Activated T-helper 1 cell treated with anti-CD3 and anti-CD28 coated beads, Interleukin-12 subunit alpha, Interleukin-12 subunit beta, Interleukin-2, Interleukin-4 antibody, amounts not matched to agents 30 ng/mL and 10 ng/mL and 1 ng/mL, durations not matched to agents 14 hours and 24 hours and 36 hours (primary cell): ENCODE results near the gene PLA2G4D. TPM values are rescaled to one million over a fixed set of nuclear protein-coding genes. Genes with fewer than 3 reads are reported as not detected.

Source experiments
- DNase-seq: peaks from one replicate; pipeline ENCODE4 v3.0.0; 2021; ENCODE audit warnings: low spot score
- H3K27ac Mint-ChIP-seq: one replicate; pipeline ENCODE4 v1.8.0; 2021; ENCODE audit warnings: mild to moderate bottlenecking, mixed read lengths
- H3K27me3 Mint-ChIP-seq: one replicate; pipeline ENCODE4 v1.8.0; 2022; ENCODE audit warnings: mild to moderate bottlenecking, moderate library complexity, mixed read lengths; ENCODE audit not compliant: insufficient read depth
- H3K36me3 Mint-ChIP-seq: one replicate; pipeline ENCODE4 v1.8.0; 2021; ENCODE audit warnings: low read depth, mixed read lengths
- H3K4me1 Mint-ChIP-seq: one replicate; pipeline ENCODE4 v1.8.0; 2021; ENCODE audit warnings: low read depth, mixed read lengths
- H3K4me3 Mint-ChIP-seq: one replicate; pipeline ENCODE4 v1.8.0; 2021; ENCODE audit warnings: mild to moderate bottlenecking, moderate library complexity, mixed read lengths
- H3K9me3 Mint-ChIP-seq: one replicate; pipeline ENCODE4 v1.8.0; 2021; ENCODE audit warnings: mixed read lengths
- intact Hi-C: fragments of 100-400 bp; cut with micrococcal nuclease; formaldehyde crosslinking; loops from one replicate; pipeline ENCODE4 v1.15.1; 2024
- total RNA-seq: library from RNA; stranded (reverse); gene quantifications from 2 replicates; pipeline ENCODE4 v1.2.3, GENCODE V29; 2022

PLA2G4D gene
- total RNA-seq, 1 donor from 2014 or later: not detected

DNA sequence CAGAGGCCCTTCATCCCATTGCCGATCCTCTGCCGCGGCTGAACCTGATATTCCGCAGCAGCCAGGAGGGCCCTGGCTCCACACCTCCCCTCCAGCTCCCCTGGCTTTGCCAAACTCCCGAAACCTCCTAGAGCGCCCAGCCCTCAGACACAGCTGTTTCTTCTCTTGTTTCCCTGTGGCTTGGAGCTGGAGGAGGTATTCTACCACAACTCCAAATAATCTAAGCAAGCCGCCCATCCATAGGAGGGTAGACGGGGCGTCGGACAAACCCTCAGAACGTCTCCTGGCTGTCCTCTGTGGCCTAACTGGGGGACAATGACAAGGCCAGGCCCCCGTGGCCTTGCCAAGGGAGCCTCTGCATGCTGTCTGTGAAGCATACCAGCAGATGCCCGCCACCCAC, 10.4 kb downstream of the PLA2G4D start:
- H3K27ac Mint-ChIP-seq: no peak overlapping the region
- H3K4me1 Mint-ChIP-seq: peaks cover 6% of the 10 kb centered on the region
- no peaks in the 10 kb centered on the region for H3K9me3 Mint-ChIP-seq
- intact Hi-C loops: loop anchor here (1.0 to 5.0 kb wide), 2 partner anchors 48 to 95 kb away; no protein-coding TSS in a partner anchor
- H3K4me3 Mint-ChIP-seq: no peak overlapping the region
- no peaks in the 10 kb centered on the region for H3K36me3 Mint-ChIP-seq
- DNase-seq: no peak
- no peaks in the 10 kb centered on the region for H3K27me3 Mint-ChIP-seq

GRCh38 chr15:42083605-42083908, 10.8 kb downstream of the PLA2G4D start:
- Mint-ChIP-seq H3K4me3 (no peak overlapping the region), H3K9me3 (no peaks in the 10 kb centered on the region), H3K27ac (no peak overlapping the region), H3K4me1 (peaks cover 6% of the 10 kb centered on the region), H3K27me3 (no peaks in the 10 kb centered on the region), H3K36me3 (no peaks in the 10 kb centered on the region)
- intact Hi-C loops: loop anchor here (5.0 kb wide), 1 partner anchor 49 kb away; no protein-coding TSS in a partner anchor
- DNase-seq: no peak

DNA sequence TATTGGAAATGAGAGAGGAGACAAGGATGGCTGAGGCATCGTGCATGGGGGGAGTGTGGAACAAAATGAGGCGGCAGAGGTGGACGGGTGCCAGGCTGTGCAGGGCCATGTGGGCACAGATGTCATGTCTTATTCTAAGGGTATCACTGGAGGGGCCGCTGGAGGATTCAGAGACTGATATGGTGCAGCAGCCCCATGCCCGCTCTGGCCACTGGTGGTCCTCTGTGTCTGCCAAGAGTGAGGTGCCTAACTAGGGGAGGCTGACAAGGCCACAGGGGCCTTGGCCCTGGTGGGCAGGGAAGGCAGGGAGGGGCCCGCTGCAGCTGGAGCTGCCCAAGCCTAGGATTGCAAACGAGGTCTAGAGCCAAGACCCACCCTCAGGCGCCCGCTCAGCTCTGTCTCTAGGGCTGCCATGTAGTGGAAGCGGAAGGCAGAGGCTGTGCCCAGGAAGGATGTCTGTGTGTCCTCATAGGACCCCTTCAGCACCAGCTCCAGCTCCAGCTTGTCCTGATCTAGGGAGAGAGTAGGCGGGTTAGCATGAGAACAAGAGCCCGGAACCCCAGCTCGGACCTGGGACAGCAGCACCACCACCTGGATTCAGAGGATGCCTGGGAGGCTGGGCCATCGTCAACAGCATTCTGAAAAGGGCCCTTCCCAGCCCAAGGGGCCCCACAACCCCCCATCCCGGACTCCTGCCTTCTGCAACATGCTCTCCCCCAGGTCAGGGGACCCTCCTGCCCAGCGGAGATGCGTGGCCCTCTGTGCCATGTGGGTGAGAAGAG, 11.3 kb downstream of the PLA2G4D start:
- intact Hi-C loops: loop anchor here (5.0 kb wide), 1 partner anchor 49 kb away; no protein-coding TSS in a partner anchor
- H3K36me3 Mint-ChIP-seq: no peaks in the 10 kb centered on the region

GRCh38 chr15:42082141-42082540, 12.2 kb downstream of the PLA2G4D start:
- Mint-ChIP-seq H3K36me3 (no peaks in the 10 kb centered on the region), H3K4me1 (peaks cover 6% of the 10 kb centered on the region), H3K27ac (no peak overlapping the region), H3K4me3 (no peak overlapping the region), H3K27me3 (no peaks in the 10 kb centered on the region), H3K9me3 (no peaks in the 10 kb centered on the region)
- no peak for DNase-seq
- intact Hi-C loops: loop anchor here (5.0 kb wide), 1 partner anchor 50 kb away; no protein-coding TSS in a partner anchor

More for the DNA sequence above, 11.3 kb downstream of the PLA2G4D start:
- no peaks in the 10 kb centered on the region for H3K27me3 Mint-ChIP-seq
- no peaks in the 10 kb centered on the region for H3K9me3 Mint-ChIP-seq
- H3K4me1 Mint-ChIP-seq: peaks cover 6% of the 10 kb centered on the region
- no peak for DNase-seq
- H3K4me3 Mint-ChIP-seq: no peak overlapping the region
- H3K27ac Mint-ChIP-seq: no peak overlapping the region

DNA sequence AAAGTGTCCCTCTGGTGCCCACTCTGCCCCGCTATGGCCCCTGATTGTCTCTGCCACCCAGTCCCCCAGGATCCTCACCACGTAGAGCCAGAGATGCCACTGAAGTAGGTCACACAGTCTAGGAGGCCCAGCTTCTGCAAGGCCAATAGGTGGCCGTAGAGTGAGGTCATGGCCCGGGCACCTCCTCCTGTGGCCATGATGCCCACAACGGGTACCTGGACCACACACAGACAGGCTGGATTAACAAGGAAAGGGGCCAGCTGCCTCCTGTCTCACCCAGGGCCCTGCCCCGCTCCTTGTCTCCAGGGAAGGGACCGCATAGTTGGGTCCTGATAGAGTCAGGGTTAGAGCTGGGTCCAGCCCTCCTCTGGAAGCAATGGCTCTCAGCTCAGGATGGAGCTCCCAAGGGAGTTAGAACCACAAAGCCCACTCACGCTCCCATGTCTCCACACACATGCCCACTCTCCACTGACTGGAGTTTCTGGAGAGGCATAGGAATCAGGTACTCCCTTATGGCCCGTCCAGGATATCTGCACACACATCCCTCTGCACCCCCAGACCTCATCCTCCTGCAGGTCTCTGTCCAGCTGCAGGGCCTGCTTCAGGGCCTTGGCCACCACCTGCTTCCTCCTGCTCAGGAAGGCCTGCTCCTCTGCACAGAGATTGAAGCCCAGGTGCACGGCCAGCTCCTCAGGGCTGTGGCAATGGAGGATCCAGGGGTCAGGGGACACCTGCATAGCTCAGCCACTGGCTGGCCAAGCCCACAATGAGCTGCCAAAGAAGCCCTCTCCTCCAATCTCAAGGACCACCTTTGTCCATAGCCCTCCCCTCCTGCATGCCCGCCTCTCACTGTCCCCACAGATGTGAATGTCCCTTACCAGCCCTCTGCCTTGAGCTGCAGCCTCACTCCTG, 13.2 kb downstream of the PLA2G4D start:
- no peaks in the 10 kb centered on the region for H3K36me3 Mint-ChIP-seq
- DNase-seq: no peak
- no peak overlapping the region for H3K4me3 Mint-ChIP-seq
- H3K9me3 Mint-ChIP-seq: no peaks in the 10 kb centered on the region
- H3K27ac Mint-ChIP-seq: no peak overlapping the region
- H3K4me1 Mint-ChIP-seq: peaks cover 6% of the 10 kb centered on the region
- intact Hi-C loops: loop anchor here (5.0 kb wide), 1 partner anchor 51 kb away; no protein-coding TSS in a partner anchor
- peaks cover 4% of the 10 kb centered on the region for H3K27me3 Mint-ChIP-seq

GRCh38 chr15:42080186-42080918, 14.0 kb downstream of the PLA2G4D start:
- Mint-ChIP-seq H3K27ac (no peak overlapping the region), H3K27me3 (peaks cover 8% of the 10 kb centered on the region), H3K4me3 (no peak overlapping the region), H3K9me3 (no peaks in the 10 kb centered on the region), H3K36me3 (no peaks in the 10 kb centered on the region), H3K4me1 (peaks cover 6% of the 10 kb centered on the region)
- intact Hi-C loops: loop anchor here (5.0 kb wide), 1 partner anchor 52 kb away; no protein-coding TSS in a partner anchor
- no peak for DNase-seq

GRCh38 chr15:42079401-42079908, 14.9 kb downstream of the PLA2G4D start:
- DNase-seq: no peak
- intact Hi-C loops: no loop called here
- Mint-ChIP-seq H3K9me3 (no peaks in the 10 kb centered on the region), H3K4me1 (peaks cover 4% of the 10 kb centered on the region), H3K36me3 (no peaks in the 10 kb centered on the region), H3K4me3 (no peak overlapping the region), H3K27ac (no peak overlapping the region), H3K27me3 (peaks cover 9% of the 10 kb centered on the region)

DNA sequence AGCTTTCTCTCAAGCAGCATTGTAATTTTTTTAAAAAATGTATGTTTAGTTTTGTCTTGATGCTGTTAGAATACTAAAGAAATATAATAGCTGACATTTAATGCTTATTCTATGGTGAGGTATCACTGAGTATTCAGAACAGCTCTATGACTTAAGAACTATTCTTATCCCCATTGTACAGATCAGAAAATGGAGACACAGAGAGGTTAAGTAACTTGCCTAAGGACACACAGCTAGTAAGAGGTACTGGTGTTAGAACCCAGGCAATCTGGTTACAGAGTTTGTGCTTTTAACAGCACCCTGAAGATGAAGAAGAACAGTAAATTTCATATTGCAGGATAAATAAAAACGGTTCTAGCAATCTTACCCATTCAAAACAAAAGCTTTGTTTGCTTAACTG, 15.5 kb downstream of the PLA2G4D start:
- intact Hi-C loops: no loop called here
- DNase-seq: no peak
- no peaks in the 10 kb centered on the region for H3K4me1 Mint-ChIP-seq
- H3K9me3 Mint-ChIP-seq: no peaks in the 10 kb centered on the region
- no peaks in the 10 kb centered on the region for H3K36me3 Mint-ChIP-seq
- peaks cover 9% of the 10 kb centered on the region for H3K27me3 Mint-ChIP-seq
- no peak overlapping the region for H3K27ac Mint-ChIP-seq
- no peak overlapping the region for H3K4me3 Mint-ChIP-seq

DNA sequence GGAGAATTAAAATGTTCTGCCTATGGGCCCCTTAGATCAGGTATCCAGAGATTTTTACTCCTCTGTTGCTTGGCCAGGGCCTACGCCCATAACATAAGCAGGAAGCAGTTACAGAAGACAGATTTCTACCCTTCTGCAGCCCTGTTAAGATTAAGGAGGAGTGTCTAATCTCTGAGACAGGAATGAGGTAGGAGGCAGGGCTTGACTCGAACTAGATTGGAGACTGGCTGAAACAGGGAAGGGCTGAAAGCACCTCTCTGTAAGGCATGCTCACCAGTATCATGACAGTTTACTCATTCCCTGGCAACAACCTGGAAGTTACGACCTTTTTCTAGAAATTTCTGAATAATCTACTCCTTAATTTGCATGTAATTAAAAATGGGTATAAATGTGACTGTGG, 16.7 kb downstream of the PLA2G4D start:
- H3K4me1 Mint-ChIP-seq: no peaks in the 10 kb centered on the region
- no peaks in the 10 kb centered on the region for H3K9me3 Mint-ChIP-seq
- no peak overlapping the region for H3K27ac Mint-ChIP-seq
- intact Hi-C loops: no loop called here
- no peak overlapping the region for H3K4me3 Mint-ChIP-seq
- DNase-seq: no peak
- no peaks in the 10 kb centered on the region for H3K36me3 Mint-ChIP-seq
- H3K27me3 Mint-ChIP-seq: peaks cover 9% of the 10 kb centered on the region

GRCh38 chr15:42073418-42073817, 20.9 kb downstream of the PLA2G4D start:
- no peaks in the 10 kb centered on the region for H3K9me3 Mint-ChIP-seq
- H3K4me3 Mint-ChIP-seq: no peak overlapping the region
- no peak for DNase-seq
- intact Hi-C loops: no loop called here
- H3K36me3 Mint-ChIP-seq: no peaks in the 10 kb centered on the region
- H3K27ac Mint-ChIP-seq: no peak overlapping the region
- peaks cover 9% of the 10 kb centered on the region for H3K27me3 Mint-ChIP-seq
- no peaks in the 10 kb centered on the region for H3K4me1 Mint-ChIP-seq

DNA sequence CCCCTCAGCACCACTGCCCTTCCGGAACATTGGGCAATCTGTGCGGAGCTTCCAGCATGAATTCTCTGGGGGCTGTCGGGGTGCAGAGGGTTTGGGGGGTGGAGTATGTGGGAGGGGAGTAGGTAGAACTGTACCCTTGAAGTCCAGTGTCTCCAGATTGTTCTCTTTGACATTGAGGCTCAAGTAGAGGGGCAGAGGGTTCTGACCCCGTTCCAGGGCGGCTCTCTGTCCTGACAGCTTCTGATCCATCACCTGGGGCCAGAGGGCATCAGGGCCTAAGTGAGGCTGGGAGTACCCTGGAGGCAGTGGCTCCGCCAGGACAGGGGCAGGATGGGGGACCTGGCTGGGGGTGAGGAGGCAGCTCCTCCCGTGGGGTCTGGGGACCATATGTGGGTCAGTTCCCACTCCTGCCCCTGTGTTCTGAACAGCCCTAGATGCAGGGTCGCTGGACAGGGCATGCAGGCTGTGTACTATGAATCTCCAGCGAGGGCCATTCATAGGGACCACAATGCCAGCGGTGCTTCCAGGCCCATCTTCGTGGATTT, 22.1 kb downstream of the PLA2G4D start:
- H3K27me3 Mint-ChIP-seq: peaks cover 9% of the 10 kb centered on the region
- H3K4me3 Mint-ChIP-seq: no peak overlapping the region
- H3K4me1 Mint-ChIP-seq: no peaks in the 10 kb centered on the region
- no peak overlapping the region for H3K27ac Mint-ChIP-seq
- no peak for DNase-seq
- intact Hi-C loops: no loop called here
- no peaks in the 10 kb centered on the region for H3K9me3 Mint-ChIP-seq
- no peaks in the 10 kb centered on the region for H3K36me3 Mint-ChIP-seq

DNA sequence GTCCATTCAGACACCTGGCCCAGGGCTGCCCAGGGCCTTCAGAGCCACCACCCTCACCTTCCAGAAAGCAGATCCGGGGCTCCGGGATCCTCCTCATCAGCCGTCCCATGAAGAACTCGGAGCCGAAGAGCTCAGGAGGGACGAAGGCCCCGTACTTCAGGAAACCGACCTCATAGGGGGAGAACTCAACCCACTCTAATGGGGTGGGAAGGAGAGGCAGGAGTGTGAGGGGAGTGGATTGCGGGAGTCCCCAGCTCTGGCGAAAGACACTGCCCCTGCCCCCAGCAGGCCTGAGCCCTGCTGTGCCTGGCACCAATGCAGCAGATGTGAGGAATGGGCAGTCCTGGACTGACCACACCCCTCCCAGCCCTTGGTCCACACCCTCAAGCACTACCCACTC, 22.6 kb downstream of the PLA2G4D start:
- H3K4me3 Mint-ChIP-seq: no peak overlapping the region
- no peak overlapping the region for H3K27ac Mint-ChIP-seq
- H3K9me3 Mint-ChIP-seq: no peaks in the 10 kb centered on the region
- no peaks in the 10 kb centered on the region for H3K4me1 Mint-ChIP-seq
- H3K36me3 Mint-ChIP-seq: no peaks in the 10 kb centered on the region
- no peak for DNase-seq
- H3K27me3 Mint-ChIP-seq: peaks cover 9% of the 10 kb centered on the region
- intact Hi-C loops: no loop called here
